ENCODE measurements around the gene NELFB. TPM values are rescaled to one million over a fixed set of nuclear protein-coding genes. Genes with fewer than 3 reads are reported as not detected.

NELFB gene
- total RNA-seq, 1 experiment from 2014 or later: 95.0 TPM

GRCh38 chr9:137254624-137255447, at the start of gene NELFB (continued):
- TF ChIP-seq ARID4B (CRISPR knock-in tag; IDR thresholded peaks at IDR 0.05; ENCODE audit: borderline replicate concordance) (0 out of 2 replicates have a peak, but pooled peaks have one; percentile 45), TP53 (CRISPR knock-in tag; IDR thresholded peaks at IDR 0.05) (peak; percentile 54; the same call in 1 of the 2 replicates), ZMAT4 (CRISPR knock-in tag; IDR thresholded peaks at IDR 0.05) (peak; percentile 83; the same call in 1 of the 2 replicates), RORB (CRISPR knock-in tag; IDR thresholded peaks at IDR 0.05) (no peak)

- no peaks in the 10 kb centered on the region for H3K9me3 Mint-ChIP-seq
- H3K27ac Mint-ChIP-seq: peak overlapping the region; percentile 66
- no peak for ATAC-seq
- H3K36me3 Mint-ChIP-seq: peaks cover 24% of the 10 kb centered on the region
- POLR2A ChIA-PET: no interaction called here
- H3K27me3 Mint-ChIP-seq (ENCODE audit: low read depth): no peaks in the 10 kb centered on the region
- CTCF ChIA-PET: interaction anchor here (1.2 kb wide), 1 partner anchor 21 kb away, joined by 4 read pairs; the partner anchor contains the start of gene RNF224
- H3K4me3 Mint-ChIP-seq: peak overlapping the region; percentile 97
- DNase-seq (ENCODE audit: low spot score): no peak
- H3K4me1 Mint-ChIP-seq: peaks cover 27% of the 10 kb centered on the region
- no peak for TF ChIP-seq NR2C2 (CRISPR knock-in tag; IDR thresholded peaks at IDR 0.05)
- TF ChIP-seq IRF1 (CRISPR knock-in tag; IDR thresholded peaks at IDR 0.05): no peak
- TF ChIP-seq SOX15 (CRISPR knock-in tag; IDR thresholded peaks at IDR 0.05): no peak
- no peak for TF ChIP-seq PRDM15 (CRISPR knock-in tag; IDR thresholded peaks at IDR 0.05)
- TF ChIP-seq NFYB (CRISPR knock-in tag; conservative IDR thresholded peaks at IDR 0.05; ENCODE audit: low read depth): no peak
- no peak for TF ChIP-seq ZSCAN18 (CRISPR knock-in tag; IDR thresholded peaks at IDR 0.05)
- no peak for TF ChIP-seq ZBTB43 (CRISPR knock-in tag; IDR thresholded peaks at IDR 0.05)
- no peak for TF ChIP-seq JUN (CRISPR knock-in tag; IDR thresholded peaks at IDR 0.05)
- no peak for TF ChIP-seq ZNF512 (CRISPR knock-in tag; IDR thresholded peaks at IDR 0.05; ENCODE audit: borderline replicate concordance)
- no peak for TF ChIP-seq CTCF (IDR thresholded peaks at IDR 0.05)
- TF ChIP-seq ATF6 (CRISPR knock-in tag; IDR thresholded peaks at IDR 0.05): no peak
- no peak for TF ChIP-seq ZNF219 (CRISPR knock-in tag; IDR thresholded peaks at IDR 0.05; ENCODE audit: borderline replicate concordance)
- TF ChIP-seq KAT7 (CRISPR knock-in tag; IDR thresholded peaks at IDR 0.05; ENCODE audit: borderline replicate concordance): no peak
These were observed 48.5 kb upstream of the NELFB start for GRCh38 chr9:137206602-137207001.

All from WTC11 (cell line).